HG03025 (cell line): ENCODE measurements around the gene ADAP2.
A peak's percentile ranks its signal among the peaks of the same experiment; 100 is the strongest.
"Not testable (repeated sequence)": the region's sequence is repeated elsewhere in the genome, so short reads cannot be mapped to it uniquely, and the experiment has no call there.

Source experiments
- ATAC-seq: cut with Tn5 transposase; IDR thresholded peaks from one replicate; pipeline ENCODE4 v1.9.1; 2021; ENCODE audit warnings: mild to moderate bottlenecking, moderate library complexity; ENCODE audit not compliant: unreplicated experiment, low FRiP score

Gene ADAP2, protein sequence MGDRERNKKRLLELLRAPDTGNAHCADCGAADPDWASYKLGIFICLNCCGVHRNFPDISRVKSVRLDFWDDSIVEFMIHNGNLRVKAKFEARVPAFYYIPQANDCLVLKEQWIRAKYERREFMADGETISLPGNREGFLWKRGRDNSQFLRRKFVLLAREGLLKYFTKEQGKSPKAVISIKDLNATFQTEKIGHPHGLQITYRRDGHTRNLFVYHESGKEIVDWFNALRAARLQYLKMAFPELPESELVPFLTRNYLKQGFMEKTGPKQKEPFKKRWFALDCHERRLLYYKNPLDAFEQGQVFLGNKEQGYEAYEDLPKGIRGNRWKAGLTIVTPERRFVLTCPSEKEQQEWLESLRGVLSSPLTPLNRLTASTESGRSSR

DNA sequence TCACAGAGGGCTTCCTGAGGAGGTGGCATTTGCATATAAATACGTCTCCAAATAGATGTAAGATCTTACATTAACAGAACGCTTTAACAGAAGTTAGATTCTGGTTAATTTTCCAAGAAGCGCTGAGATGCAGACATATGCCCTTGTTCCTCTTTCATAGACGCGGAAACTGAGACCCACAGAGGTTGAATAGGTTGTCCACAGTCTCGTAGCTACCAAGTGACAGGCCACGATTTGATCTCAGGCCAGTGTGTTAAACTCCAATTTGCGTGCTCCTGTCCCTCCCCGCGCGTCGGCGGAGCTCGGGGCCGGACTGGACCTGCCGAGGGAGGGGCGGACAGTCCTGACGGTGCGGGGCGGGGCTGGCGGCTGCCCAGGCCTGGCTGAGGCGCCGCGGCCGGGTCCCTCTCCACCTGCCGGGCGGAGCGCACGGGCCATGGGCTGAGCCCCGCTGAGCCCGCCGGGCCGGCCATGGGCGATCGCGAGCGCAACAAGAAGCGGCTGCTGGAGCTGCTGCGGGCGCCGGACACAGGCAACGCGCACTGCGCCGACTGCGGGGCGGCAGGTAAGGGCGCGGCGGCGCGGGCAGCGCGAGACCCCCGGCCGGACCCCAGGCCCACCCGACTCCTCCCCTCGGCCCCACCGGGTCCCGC is at the start of gene ADAP2:
Gene ADAP2, plus strand, starts transcription at position 402 of the 653 bp plus-strand sequence. Its CDS starts 70 bp downstream, at position 472.
- ATAC-seq, result no peak

DNA sequence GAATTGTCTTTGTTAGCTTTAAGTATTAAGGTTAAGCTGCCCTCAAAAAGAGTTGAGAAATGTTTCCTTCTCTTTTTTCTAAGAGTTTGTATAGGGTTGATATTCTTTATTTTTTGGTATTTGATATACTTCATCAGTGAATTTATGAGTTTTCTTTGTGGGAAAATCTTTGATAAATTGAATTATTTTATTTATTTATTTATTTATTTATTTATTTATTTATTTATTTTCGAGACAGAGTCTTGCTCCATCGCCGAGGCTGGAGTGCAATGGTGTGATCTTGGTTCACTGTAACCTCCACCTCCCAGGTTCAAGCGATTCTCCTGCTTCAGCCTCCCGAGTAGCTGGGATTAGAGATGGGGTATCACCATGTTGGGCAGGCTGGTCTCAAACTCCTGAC is 35.6 kb upstream of the ADAP2 start:
- no peak for ATAC-seq

DNA sequence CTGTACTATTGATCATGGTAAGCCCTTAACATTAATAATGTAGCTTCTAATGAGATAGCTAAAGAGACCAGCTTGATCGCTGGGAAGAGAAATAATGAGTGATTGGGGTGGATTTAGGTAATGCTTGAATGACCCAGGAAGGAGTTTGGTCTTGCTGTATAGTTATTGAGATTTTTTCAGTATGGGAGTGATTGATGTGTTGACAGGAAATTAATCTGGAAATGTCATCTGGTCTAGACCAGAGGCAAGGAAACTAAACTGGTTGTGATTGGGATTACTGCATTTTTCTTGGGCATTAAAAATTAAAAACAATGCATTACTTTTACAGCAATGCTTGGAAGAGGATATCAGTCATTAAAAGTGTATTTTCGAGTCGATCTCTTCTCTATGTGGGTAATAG is 27.5 kb upstream of the ADAP2 start:
- no peak for ATAC-seq

GRCh38 chr17:30897311-30897710 is 24.4 kb upstream of the ADAP2 start:
- ATAC-seq, result no peak

- no peak for ATAC-seq
These were observed 16.0 kb upstream of the ADAP2 start for GRCh38 chr17:30905742-30906100.

DNA sequence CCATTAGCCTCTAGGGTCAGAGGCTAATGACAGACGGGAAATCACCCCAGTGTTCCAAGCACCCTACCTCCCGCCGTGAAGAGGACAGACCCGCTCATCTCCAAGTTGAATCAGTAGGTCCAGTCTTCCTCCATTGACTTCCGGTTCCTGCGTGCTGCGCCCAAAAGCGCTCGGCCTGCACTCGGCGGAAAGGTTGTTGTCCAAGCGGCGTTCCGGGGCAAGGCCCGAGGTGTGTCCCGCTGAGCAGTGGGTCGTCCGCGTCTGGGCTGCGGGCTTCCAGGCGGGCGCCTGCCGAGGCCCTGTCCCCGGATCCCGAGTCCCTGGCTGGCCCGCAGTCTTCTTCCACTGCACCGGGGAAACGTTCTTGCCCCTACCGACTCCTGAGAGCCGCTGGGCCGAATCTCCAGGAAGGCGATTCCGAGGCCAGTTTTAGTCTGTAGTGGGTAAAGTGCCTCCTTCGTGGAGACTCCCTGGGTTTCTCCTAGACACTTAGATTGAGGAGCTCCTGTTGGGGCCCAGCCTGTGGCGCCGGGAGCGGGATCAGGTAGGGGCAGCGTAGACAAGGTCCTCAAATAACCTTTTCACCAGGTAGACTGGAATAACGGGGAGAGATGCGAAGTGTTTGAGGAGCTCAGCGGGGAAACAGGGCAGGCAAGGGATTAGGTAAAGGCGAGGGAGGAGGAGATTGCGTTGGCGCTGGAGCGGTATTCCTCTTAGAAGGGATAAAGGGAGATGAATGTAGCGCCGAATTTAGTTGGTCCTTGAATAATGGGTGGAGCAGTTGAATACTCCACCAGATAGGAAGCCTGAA is 15.4 kb upstream of the ADAP2 start, which contains the start of gene TEFM:
Gene TEFM, minus strand, starts transcription at position 138 of the 811 bp plus-strand sequence. Its CDS starts 40 bp downstream, at position 98.
- ATAC-seq, result peak; percentile 66

DNA sequence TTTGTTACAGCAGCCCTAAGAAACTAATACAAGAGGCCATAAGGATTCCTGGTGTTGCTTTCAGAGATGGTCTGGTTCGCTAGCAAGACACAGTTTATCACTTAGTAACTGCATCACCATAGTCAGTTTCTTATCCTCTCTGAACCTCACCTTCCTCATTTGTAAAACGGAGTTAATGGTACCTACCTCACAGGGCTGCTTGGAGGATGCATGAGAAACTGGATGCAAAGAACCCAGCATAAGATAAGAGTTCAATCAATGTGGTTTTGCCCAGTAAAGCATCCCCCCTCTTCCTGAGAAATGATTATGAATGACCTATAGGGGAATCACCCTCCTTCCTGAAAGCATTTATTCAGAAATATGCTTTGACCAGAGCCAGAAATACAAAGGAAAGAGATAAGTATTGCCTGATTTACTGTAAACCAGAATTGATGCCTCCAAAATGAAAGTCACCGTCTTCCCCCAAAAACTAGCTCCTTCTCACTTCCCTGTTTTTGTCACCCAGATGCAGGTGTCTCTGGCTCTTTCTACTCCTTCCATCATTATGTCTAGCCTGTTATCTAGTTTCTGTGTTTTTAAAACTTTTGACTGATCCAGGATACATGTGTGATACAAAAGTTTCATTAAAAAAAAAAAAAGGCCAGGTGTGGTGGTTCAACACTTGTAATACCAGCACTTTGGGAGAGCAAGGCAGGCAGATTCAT is 12.9 kb upstream of the ADAP2 start:
- ATAC-seq, result no peak

DNA sequence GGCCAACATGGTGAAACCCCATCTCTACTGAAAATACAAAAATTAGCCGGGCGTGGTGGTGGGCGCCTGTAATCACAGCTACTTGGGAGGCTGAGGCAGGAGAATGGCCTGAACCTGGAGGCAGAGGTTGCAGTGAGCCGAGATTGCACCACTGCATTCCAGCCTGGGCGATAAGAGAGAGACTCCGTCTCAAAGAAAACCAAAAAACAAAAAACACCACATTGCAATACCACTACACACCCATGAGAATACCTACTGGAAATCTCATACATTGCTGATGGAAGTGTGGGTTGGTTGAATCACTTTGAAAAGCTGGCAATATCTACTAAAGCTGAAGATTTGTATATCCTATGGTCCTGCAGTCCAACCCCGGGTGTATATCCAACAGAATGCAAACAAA is 11.6 kb upstream of the ADAP2 start:
- ATAC-seq, result not testable (repeated sequence)

DNA sequence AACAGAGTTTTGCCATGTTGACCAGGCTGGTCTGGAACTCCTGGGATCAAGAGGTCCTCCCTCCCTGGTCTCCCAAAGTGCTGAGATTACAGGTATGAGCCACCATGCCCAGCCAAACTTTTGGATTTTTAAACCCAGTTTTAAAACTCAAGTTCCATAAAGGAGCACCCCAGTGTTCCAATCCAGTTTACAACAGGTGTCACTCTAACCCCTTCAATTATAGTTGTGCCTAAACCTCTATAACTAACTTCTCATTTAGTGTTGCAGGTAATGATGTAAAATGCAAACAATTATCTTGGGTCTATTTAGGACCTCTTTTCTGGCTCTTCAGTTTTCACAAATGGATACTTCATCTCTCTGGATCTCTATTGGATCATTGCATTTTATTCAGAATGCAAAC is 7.8 kb upstream of the ADAP2 start:
- no peak for ATAC-seq

GRCh38 chr17:30915833-30916611 is 5.7 kb upstream of the ADAP2 start:
- ATAC-seq, result no peak

- ATAC-seq, result no peak
These were observed 4.7 kb upstream of the ADAP2 start for GRCh38 chr17:30917050-30917449.

- ATAC-seq, result no peak
These were observed 1.5 kb upstream of the ADAP2 start for GRCh38 chr17:30920282-30920681.

DNA sequence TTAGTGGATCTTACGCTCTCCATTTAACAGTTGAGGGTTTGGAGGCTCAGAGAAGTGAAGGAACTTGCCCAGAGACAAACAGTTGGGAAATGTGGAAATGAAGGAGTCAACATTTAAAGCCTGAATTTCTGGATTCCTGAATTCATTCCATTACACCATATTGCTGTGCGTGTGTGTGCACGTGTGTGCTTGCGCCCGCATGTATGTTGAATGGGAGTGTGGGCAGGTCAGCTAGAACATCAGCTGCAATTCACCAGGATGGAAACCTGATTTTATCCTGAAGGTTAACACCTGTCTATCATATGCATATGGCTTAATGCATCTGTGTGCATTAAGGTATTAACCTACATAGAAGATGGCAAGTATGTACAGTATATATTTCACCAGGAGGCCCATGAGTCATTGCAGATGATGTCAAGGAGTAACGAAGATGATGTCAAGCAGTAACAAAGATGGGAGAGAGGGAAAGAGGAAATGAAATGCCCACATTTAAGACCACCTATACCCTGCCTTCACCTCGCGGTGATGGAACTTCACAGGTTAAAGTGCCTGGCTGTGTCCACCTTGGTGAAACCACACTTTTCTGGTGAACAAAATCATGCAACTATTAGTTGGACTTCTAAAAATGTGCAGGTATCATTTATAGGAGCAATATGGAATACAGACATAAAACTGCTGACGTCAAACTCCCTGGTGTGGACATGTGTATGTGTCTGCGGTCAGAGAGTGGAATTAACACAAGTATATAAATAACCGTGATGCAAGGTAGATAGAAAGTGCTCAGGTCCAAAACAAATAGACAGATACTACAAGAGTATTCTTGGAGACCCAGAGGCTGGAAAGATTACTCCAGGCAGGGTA is 832 bp upstream of the ADAP2 start:
- ATAC-seq, result no peak

DNA sequence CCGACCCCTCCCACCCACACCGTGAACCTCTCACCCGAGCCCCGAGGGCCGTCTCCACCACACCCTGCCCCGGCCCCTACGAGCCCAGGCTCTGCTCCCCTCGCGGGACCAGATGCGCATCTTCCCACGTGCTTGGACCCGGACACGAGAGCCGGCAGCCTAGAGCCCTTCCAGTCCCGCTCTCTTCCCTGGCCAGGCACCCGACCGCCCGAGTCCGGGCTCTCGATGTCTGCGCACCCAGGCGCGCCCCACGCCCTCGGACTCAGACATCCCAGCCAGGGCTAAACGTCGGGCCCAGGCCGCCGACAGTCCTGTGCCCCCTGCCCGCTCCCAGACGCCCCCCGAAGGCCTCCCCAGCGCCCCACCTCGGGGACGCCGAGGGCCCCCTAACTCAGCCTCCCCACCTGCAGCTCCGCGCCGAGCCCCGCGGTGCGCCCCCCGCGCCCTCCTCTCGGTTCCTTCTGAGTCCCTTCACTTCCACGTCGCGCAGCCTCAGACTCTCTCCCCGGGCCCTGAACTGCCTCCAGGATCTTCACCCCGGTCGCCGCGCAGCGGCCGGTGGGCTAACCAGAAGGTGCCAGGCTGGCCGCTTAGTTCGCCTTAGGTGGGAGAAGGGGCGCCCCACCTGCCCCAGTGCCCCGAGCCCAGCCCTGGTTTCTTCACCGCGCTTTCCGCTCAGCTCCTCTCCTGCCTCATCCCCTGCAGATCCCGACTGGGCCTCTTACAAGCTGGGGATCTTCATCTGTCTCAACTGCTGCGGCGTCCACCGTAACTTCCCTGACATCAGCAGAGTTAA is 688 bp downstream of the ADAP2 start:
- no peak for ATAC-seq

DNA sequence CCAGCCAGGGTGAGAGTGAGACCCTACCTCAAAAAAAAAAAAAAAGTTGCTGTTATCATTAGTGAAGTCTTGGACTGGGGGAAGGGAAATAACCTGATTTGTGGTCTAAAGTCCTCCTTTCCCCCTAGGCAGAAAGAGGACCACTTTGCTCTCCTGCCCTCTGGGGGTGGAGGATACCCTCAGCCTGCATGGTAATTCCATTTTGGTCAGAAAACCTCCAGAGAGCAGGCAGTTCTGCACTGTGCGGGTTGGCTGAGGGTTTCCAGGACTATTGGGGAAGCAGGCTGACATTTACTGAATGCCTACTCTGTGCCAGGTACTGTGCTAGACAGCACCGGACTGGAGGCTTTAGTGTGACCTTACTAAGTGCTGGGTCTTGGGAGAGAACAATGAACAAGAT is 2.6 kb downstream of the ADAP2 start:
- ATAC-seq, result no peak

GRCh38 chr17:30926516-30926915 is 4.8 kb downstream of the ADAP2 start:
- ATAC-seq, result no peak

DNA sequence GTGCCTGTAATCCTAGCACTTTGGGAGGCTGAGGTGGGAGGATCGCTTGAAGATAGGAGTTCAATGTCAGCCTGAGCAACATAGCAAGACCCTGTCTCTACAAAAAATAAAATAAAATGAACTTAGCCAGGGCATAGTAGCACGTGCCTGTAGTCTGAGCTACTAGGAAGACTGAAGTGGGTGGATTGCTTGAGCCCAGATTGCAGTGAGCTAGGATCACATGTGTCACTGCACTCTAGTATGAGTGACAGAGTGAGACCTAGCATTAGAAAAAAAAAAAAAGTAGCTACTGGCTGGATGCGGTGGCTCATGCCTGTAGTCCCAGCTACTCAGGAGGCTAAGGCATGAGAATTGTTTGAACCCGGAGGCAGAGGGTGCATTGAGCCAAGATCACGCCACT is 6.0 kb downstream of the ADAP2 start:
- ATAC-seq, result no peak

- no peak for ATAC-seq
These were observed 6.8 kb downstream of the ADAP2 start for GRCh38 chr17:30928584-30928983.
